Epithelial cell of esophagus (primary cell): Measurements from ENCODE around the gene KCNJ14.

Source experiments
- DNase-seq: peaks from one replicate; pipeline ENCODE4 v3.0.0; 2010; ENCODE audit warnings: low read depth
- H3K4me3 ChIP-seq: 2 replicates; pipeline ENCODE4 v1.5.1; 2011; ENCODE audit warnings: mild to moderate bottlenecking, low read length, control low read depth
- CTCF ChIP-seq: IDR thresholded peaks from 2 replicates; pipeline ENCODE4 v1.5.1; 2011; ENCODE audit warnings: low read depth, mild to moderate bottlenecking, low read length, control low read depth, inconsistent platforms; ENCODE audit not compliant: insufficient read depth; ENCODE audit errors: missing control alignments

Gene KCNJ14

GRCh38 chr19:48418317-48419064 is 36.9 kb upstream of the KCNJ14 start:
- no peak for TF ChIP-seq CTCF
- no peak overlapping the region for H3K4me3 ChIP-seq
- DNase-seq = no peak

DNA sequence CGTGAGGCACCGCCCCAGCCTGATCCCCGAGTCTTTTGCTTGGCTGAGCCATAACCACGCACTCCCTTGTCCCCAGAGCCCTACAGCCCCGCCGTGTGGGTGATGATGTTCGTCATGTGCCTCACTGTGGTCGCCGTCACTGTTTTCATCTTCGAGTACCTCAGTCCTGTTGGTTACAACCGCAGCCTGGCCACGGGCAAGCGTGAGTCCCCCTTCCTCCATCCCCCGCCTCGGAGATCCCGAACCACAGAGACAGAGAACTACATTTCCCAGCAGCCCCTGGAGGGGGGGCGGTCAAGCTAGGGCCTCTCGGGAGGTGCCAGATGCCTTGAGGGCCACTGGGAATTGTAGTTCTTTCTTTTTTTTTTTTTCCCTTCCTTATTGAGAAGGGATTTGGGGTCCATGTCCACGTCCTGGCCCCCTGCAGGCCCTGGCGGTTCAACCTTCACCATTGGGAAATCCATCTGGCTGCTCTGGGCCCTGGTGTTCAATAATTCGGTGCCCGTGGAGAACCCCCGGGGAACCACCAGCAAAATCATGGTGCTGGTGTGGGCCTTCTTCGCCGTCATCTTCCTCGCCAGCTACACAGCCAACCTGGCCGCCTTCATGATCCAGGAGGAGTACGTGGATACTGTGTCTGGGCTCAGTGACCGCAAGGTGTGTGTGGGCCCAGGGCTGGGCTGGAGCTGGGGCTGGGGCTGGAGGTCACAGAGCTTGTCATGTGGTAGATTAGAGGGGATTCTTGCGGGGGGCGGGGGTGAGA is 36.0 kb upstream of the KCNJ14 start:
- peak; percentile 40 for DNase-seq
- no peak overlapping the region for H3K4me3 ChIP-seq
- TF ChIP-seq CTCF = no peak

DNA sequence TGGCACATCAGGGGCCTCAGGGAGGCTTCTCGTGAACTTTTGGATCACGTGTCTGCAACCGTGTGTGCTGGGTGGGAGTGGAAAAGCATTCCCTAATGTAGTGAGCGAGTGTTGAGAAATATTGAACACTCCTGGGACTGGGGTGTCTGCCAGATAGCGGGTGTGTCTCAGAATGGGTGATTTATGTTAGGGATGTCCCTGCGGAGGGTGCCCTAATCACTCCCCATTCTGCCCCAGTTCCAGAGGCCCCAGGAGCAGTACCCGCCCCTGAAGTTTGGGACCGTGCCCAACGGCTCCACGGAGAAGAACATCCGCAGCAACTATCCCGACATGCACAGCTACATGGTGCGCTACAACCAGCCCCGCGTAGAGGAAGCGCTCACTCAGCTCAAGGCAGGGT is 33.8 kb upstream of the KCNJ14 start:
- DNase-seq = no peak
- H3K4me3 ChIP-seq = no peak overlapping the region
- no peak for TF ChIP-seq CTCF

- peak; percentile 35 for DNase-seq
- no peak for TF ChIP-seq CTCF
- no peak overlapping the region for H3K4me3 ChIP-seq
Observed at GRCh38 chr19:48424694-48425219, 30.6 kb upstream of the KCNJ14 start.

DNA sequence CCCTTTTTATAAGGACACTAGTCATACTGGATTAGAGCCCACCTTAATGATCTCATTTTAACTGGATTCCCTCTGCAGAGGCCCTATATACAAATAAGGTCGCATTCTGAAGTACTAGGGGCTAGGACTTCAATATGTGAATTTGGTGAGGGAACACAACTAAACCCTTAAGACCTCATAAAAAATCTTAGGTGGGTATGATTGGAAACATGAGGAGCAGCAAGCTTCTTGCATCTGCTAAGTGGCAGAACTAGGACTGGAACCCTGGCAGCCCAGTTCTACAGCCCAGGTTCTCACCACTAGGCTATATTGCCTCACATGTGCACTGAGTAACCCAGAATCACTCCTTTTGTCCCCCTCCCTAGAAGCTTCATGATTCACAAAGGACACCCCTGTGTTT is 26.7 kb upstream of the KCNJ14 start:
- no peak for TF ChIP-seq CTCF
- DNase-seq = no peak
- H3K4me3 ChIP-seq = no peak overlapping the region

DNA sequence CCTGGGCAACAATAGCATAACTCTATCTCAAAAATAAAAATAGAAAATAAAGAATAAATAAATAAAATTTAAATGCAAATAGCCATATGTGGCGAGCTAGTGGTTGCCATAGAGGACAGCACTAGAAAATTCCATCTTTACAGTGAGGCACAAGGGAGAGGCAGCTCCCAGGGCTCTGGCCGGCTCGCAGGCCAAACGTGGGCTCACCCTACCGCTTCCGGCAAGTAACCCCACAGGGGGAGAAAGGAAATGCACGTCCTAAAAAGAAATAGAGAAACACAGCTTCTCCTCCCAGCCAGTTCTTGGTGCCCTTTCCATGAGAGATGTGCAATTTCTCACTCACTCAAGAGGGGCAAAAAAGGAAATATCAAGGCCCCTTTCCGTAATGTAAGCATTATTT is 22.0 kb upstream of the KCNJ14 start:
- no peak overlapping the region for H3K4me3 ChIP-seq
- no peak for TF ChIP-seq CTCF

GRCh38 chr19:48436586-48436985 is 18.8 kb upstream of the KCNJ14 start:
- no peak for DNase-seq
- TF ChIP-seq CTCF = no peak
- H3K4me3 ChIP-seq = no peak overlapping the region

More for the DNA sequence above, 22.0 kb upstream of the KCNJ14 start:
- no peak for DNase-seq
